Erythroblast (primary cell): ENCODE measurements around the gene RHEB.

Experiments used
- GATA1 ChIP-seq: IDR thresholded peaks from 2 replicates; pipeline ENCODE4 v1.6.1; 2011; ENCODE audit warnings: low read depth, mild to moderate bottlenecking, control low read depth, low read length, moderate library complexity
- POLR2A ChIP-seq: IDR thresholded peaks from 2 replicates; pipeline ENCODE4 v1.6.1; 2011; ENCODE audit warnings: mild to moderate bottlenecking, low read length

- TF ChIP-seq POLR2A (no peak), GATA1 (no peak)
These were observed 57.4 kb downstream of the RHEB start for GRCh38 chr7:151462306-151462779.
